ENCODE results near the gene DMGDH. TPM values are rescaled to one million over a fixed set of nuclear protein-coding genes. Genes with fewer than 3 reads are reported as not detected.

DMGDH gene
- total and polyA plus RNA-seq, 7 experiments from 2014 or later = 0.35 to 2.1 (median 0.68) TPM; not detected in 2

DNA sequence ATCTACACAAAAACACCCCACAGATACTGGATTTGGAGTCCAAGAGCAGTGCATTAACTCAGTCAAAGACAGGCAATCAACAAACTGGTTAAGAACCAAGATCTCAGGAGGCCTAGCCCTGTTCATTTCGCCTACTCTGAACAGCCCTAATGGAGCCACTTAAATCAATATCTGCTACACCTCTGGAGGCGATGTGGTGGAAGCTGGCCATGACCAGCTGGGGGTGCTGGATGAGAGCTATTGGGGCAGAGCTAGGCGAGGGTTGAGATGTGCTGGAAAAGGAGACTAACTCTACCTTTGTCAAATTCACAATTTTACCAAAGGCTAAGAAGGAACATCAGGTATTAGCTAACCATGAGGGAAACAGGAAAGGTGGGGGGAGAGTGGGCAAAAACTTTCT is 61.1 kb downstream of the DMGDH start:
- no peak overlapping the region for H3K4me3 ChIP-seq (ENCODE audit: low read length)
- no peak for DNase-seq
- peaks cover 0 to 5% (median 0%) of the 10 kb centered on the region in 5 donors for H3K36me3 Mint-ChIP-seq
- no peaks in the 10 kb centered on the region for H3K27me3 ChIP-seq (ENCODE audit: control insufficient read depth in 2 of 2, insufficient read depth in 2 of 2, low read length in 2 of 2)
- peaks cover 0 to 11% (median 0%) of the 10 kb centered on the region in 3 experiments for H3K9me3 ChIP-seq (ENCODE audit: control insufficient read depth in 2 of 3, low read length in 3 of 3)
- no peak overlapping the region for H3K27ac Mint-ChIP-seq
- H3K4me1 Mint-ChIP-seq = no peaks in the 10 kb centered on the region
- H3K4me3 Mint-ChIP-seq = no peak overlapping the region
- peaks cover 0 to 19% (median 10%) of the 10 kb centered on the region in 11 donors for H3K9me3 Mint-ChIP-seq
- H3K27ac ChIP-seq (ENCODE audit: low read depth, low read length) = no peak overlapping the region
- H3K27me3 Mint-ChIP-seq = peaks cover 13 to 43% (median 20%) of the 10 kb centered on the region in 5 donors
- no peaks in the 10 kb centered on the region for H3K4me1 ChIP-seq (ENCODE audit: control insufficient read depth in 2 of 2, insufficient read depth in 2 of 2, low read length in 2 of 2)
- CTCF ChIA-PET = interaction anchor here (1.4 kb wide), 1 partner anchor 12 kb away, joined by 4 read pairs; no protein-coding TSS in a partner anchor
- POLR2A ChIA-PET = interaction anchor here (0.5 kb wide), 1 partner anchor 101 kb away, joined by 3 read pairs; no protein-coding TSS in a partner anchor
- H3K36me3 ChIP-seq (ENCODE audit: control insufficient read depth in 2 of 3, insufficient read depth in 3 of 3, low read length in 3 of 3) = no peaks in the 10 kb centered on the region
- ATAC-seq = no peak
- intact Hi-C loops (cut with micrococcal nuclease) = no loop called here

DNA sequence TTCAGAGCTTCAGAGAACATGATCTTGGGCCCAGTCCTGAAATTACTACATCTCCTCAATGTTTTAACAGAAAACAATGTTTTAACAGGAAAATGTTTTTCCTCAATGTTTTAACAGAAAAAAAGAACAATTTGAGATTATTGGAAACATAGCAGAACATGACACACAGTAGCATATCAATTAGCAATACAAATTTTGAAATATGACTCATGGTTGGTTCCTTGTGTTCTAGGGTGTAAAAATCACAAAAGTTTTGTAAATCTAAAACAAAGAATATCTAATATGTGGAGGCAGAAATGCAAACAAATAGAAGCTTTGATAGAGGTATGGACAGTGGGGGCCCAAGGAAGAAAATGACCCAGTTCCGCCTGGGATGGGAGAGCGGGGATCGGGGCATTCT is 61.6 kb downstream of the DMGDH start:
- ChIA-PET POLR2A (no interaction called here), CTCF (no interaction called here)
- Histone ChIP-seq H3K4me1 (ENCODE audit: control insufficient read depth in 2 of 2, insufficient read depth in 2 of 2, low read length in 2 of 2) (no peaks in the 10 kb centered on the region), H3K9me3 (ENCODE audit: control insufficient read depth in 2 of 3, low read length in 3 of 3) (peaks cover 0 to 9% (median 0%) of the 10 kb centered on the region in 3 experiments), H3K4me3 (ENCODE audit: low read length) (no peak overlapping the region), H3K36me3 (ENCODE audit: control insufficient read depth in 2 of 3, insufficient read depth in 3 of 3, low read length in 3 of 3) (no peaks in the 10 kb centered on the region), H3K27ac (ENCODE audit: low read depth, low read length) (no peak overlapping the region), H3K27me3 (ENCODE audit: control insufficient read depth in 2 of 2, insufficient read depth in 2 of 2, low read length in 2 of 2) (no peaks in the 10 kb centered on the region)
- Mint-ChIP-seq H3K36me3 (peaks cover 0 to under 1% (median 0%) of the 10 kb centered on the region in 5 donors), H3K27ac (no peak overlapping the region), H3K4me1 (no peaks in the 10 kb centered on the region), H3K9me3 (peaks cover 0 to 14% (median 5%) of the 10 kb centered on the region in 11 donors), H3K27me3 (peaks cover 13 to 42% (median 20%) of the 10 kb centered on the region in 5 donors), H3K4me3 (no peak overlapping the region)
- DNase-seq (no peak), ATAC-seq (no peak)
- intact Hi-C loops (cut with micrococcal nuclease) = no loop called here

DNA sequence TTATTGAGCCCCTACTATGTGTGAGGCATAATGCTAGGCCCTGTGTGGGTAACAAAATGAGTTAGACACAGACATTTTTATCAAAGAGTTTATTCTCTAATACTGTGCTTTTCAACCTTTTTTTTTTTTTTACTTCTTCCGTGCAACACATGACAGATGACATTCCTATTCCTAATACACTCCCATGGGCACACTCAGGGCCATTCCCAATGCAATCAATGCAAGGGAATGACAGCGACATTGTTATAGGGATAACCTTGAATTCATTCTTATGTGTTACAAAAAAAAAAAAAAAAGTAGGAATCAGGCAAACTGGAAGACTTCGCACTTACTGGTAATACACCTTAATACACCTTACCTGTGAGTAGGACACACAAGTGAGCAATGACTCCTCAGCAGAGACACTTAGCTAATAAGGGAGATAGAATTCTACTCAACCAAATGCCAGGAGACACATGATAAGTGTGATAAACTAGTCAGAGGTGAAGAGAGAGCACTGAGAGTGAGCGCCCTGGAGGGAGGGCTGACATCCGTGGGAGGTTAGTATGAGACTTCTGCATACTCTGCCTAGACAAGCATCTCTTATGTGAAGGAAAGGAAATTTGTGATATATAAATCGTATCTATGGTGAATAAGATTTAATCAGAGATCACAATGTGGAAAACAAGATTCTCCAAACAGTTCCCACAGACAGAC is 63.4 kb downstream of the DMGDH start:
- peak overlapping the region in 1 of 9 donors; percentile 63 for H3K27ac Mint-ChIP-seq
- intact Hi-C loops (cut with micrococcal nuclease) = no loop called here
- Histone ChIP-seq H3K27ac (ENCODE audit: low read depth, low read length) (no peak overlapping the region), H3K4me1 (ENCODE audit: control insufficient read depth in 2 of 2, insufficient read depth in 2 of 2, low read length in 2 of 2) (no peaks in the 10 kb centered on the region), H3K27me3 (ENCODE audit: control insufficient read depth in 2 of 2, insufficient read depth in 2 of 2, low read length in 2 of 2) (no peaks in the 10 kb centered on the region), H3K36me3 (ENCODE audit: control insufficient read depth in 2 of 3, insufficient read depth in 3 of 3, low read length in 3 of 3) (no peaks in the 10 kb centered on the region), H3K9me3 (ENCODE audit: control insufficient read depth in 2 of 3, low read length in 3 of 3) (no peaks in the 10 kb centered on the region), H3K4me3 (ENCODE audit: low read length) (no peak overlapping the region)
- CTCF ChIA-PET = interaction anchor here (0.6 to 1.3 kb wide), 2 partner anchors 14 to 365 kb away, joined by 3 read pairs; no protein-coding TSS in a partner anchor
- DNase-seq = no peak
- peaks cover 15 to 53% (median 24%) of the 10 kb centered on the region in 5 donors for H3K27me3 Mint-ChIP-seq
- no peaks in the 10 kb centered on the region for H3K4me1 Mint-ChIP-seq
- no peak overlapping the region for H3K4me3 Mint-ChIP-seq
- POLR2A ChIA-PET = no interaction called here
- H3K9me3 Mint-ChIP-seq = peaks cover 0 to under 1% (median 0%) of the 10 kb centered on the region in 11 donors
- no peaks in the 10 kb centered on the region for H3K36me3 Mint-ChIP-seq
- ATAC-seq = no peak

DNA sequence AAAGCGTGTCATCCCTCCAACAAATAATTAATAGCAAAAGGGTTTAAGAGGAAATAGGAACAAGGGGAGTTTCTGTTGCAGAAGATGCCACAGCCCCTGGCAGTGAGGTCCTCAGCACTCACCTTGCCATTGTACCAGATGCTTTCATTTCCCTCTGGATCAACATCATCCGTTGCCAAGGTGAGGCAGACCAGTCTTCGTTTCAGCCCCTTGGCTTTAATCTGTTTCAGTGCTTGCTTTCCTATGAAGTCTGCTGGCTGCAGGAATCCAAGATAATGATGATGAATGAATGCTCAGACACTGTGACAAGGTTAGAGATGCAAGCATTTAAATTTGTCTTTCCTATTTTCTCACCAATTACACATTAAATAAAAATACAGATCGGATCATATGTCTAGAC is 64.3 kb downstream of the DMGDH start:
- Mint-ChIP-seq H3K27ac (no peak overlapping the region), H3K9me3 (no peaks in the 10 kb centered on the region), H3K36me3 (no peaks in the 10 kb centered on the region), H3K4me3 (no peak overlapping the region), H3K4me1 (no peaks in the 10 kb centered on the region), H3K27me3 (peaks cover 15 to 51% (median 26%) of the 10 kb centered on the region in 5 donors)
- POLR2A ChIA-PET = no interaction called here
- Histone ChIP-seq H3K4me3 (ENCODE audit: low read length) (no peak overlapping the region), H3K27ac (ENCODE audit: low read depth, low read length) (no peak overlapping the region), H3K4me1 (ENCODE audit: control insufficient read depth in 2 of 2, insufficient read depth in 2 of 2, low read length in 2 of 2) (no peaks in the 10 kb centered on the region), H3K36me3 (ENCODE audit: control insufficient read depth in 2 of 3, insufficient read depth in 3 of 3, low read length in 3 of 3) (no peaks in the 10 kb centered on the region), H3K9me3 (ENCODE audit: control insufficient read depth in 2 of 3, low read length in 3 of 3) (no peaks in the 10 kb centered on the region), H3K27me3 (ENCODE audit: control insufficient read depth in 2 of 2, insufficient read depth in 2 of 2, low read length in 2 of 2) (no peaks in the 10 kb centered on the region)
- intact Hi-C loops (cut with micrococcal nuclease) = no loop called here
- DNase-seq = no peak
- ATAC-seq = no peak
- CTCF ChIA-PET = no interaction called here

DNA sequence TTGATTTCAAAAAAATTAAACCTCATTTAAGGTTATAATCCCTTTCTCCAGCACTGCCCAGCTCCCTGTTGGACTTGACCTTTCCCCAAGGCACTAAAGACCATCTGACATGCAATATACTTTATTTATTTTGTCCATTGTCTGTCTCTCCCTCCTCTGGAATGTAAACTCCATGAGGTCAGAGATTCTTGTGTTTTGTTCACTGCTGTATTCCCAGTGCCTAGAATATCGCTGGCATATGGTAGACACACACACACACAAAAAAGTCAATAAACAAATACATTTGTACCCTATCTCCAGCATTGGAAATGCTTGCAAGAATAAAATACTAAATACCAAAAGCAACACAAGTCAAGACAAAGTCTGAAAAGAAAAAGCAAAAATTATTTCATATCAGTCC is 67.1 kb downstream of the DMGDH start:
- ChIA-PET CTCF (no interaction called here), POLR2A (no interaction called here)
- no peak overlapping the region for H3K4me3 Mint-ChIP-seq
- intact Hi-C loops (cut with micrococcal nuclease) = no loop called here
- no peaks in the 10 kb centered on the region for H3K9me3 ChIP-seq (ENCODE audit: control insufficient read depth in 2 of 3, low read length in 3 of 3)
- H3K4me3 ChIP-seq (ENCODE audit: low read length) = no peak overlapping the region
- H3K4me1 ChIP-seq (ENCODE audit: control insufficient read depth in 2 of 2, insufficient read depth in 2 of 2, low read length in 2 of 2) = no peaks in the 10 kb centered on the region
- H3K4me1 Mint-ChIP-seq = no peaks in the 10 kb centered on the region
- no peak for ATAC-seq
- H3K27ac Mint-ChIP-seq = no peak overlapping the region
- peaks cover 15 to 56% (median 26%) of the 10 kb centered on the region in 5 donors for H3K27me3 Mint-ChIP-seq
- no peak overlapping the region for H3K27ac ChIP-seq (ENCODE audit: low read depth, low read length)
- H3K27me3 ChIP-seq (ENCODE audit: control insufficient read depth in 2 of 2, insufficient read depth in 2 of 2, low read length in 2 of 2) = no peaks in the 10 kb centered on the region
- DNase-seq = no peak
- no peaks in the 10 kb centered on the region for H3K36me3 ChIP-seq (ENCODE audit: control insufficient read depth in 2 of 3, insufficient read depth in 3 of 3, low read length in 3 of 3)
- H3K9me3 Mint-ChIP-seq = no peaks in the 10 kb centered on the region
- no peaks in the 10 kb centered on the region for H3K36me3 Mint-ChIP-seq

DNA sequence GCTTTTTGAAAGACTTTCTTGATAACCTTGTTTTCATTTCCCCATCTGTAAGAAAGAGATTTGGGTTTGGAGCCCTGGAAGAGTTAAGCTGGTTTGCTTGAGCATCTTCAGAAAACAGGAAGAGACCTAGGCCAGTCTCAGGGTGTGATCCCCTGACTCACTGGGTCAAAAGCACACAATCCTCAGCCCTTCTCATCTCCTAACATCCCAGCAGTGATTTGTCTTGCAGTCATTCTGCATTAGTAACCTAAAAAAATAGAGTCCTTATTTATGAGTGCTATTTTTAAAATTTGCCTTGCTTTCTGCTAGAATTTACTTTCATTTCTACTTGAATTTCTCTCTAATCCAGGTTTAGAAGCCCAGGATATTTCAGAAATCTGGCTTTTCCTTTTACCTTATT is 68.0 kb downstream of the DMGDH start:
- ATAC-seq (no peak), DNase-seq (no peak)
- CTCF ChIA-PET = no interaction called here
- Histone ChIP-seq H3K27ac (ENCODE audit: low read depth, low read length) (no peak overlapping the region), H3K4me3 (ENCODE audit: low read length) (no peak overlapping the region), H3K4me1 (ENCODE audit: control insufficient read depth in 2 of 2, insufficient read depth in 2 of 2, low read length in 2 of 2) (no peaks in the 10 kb centered on the region), H3K9me3 (ENCODE audit: control insufficient read depth in 2 of 3, low read length in 3 of 3) (no peaks in the 10 kb centered on the region), H3K27me3 (ENCODE audit: control insufficient read depth in 2 of 2, insufficient read depth in 2 of 2, low read length in 2 of 2) (no peaks in the 10 kb centered on the region), H3K36me3 (ENCODE audit: control insufficient read depth in 2 of 3, insufficient read depth in 3 of 3, low read length in 3 of 3) (no peaks in the 10 kb centered on the region)
- Mint-ChIP-seq H3K4me1 (no peaks in the 10 kb centered on the region), H3K27ac (no peak overlapping the region), H3K9me3 (no peaks in the 10 kb centered on the region), H3K36me3 (no peaks in the 10 kb centered on the region), H3K4me3 (no peak overlapping the region), H3K27me3 (peaks cover 14 to 55% (median 23%) of the 10 kb centered on the region in 5 donors)
- POLR2A ChIA-PET = interaction anchor here (0.6 kb wide), 1 partner anchor 10 kb away, joined by 3 read pairs; no protein-coding TSS in a partner anchor
- intact Hi-C loops (cut with micrococcal nuclease) = no loop called here

DNA sequence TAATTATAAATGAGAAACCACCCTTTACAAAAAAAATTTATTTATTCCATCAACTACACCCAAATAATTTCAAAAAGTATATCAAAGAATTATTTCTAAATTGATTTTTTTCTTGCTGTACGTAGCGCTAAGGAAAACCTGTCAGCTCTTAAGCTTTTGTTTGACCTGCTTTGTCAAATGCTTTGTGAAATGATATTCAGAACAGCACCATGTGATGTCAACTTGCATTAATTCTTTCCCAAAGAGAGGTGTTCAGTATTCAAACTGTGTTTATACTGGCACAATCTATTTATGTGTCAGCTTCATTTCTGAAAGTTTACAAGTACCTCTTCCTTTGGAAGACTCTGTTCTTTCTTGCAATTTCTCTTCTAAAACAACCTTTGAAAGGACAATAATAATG is 72.4 kb downstream of the DMGDH start:
- H3K4me3 ChIP-seq (ENCODE audit: low read length) = no peak overlapping the region
- POLR2A ChIA-PET = interaction anchor here (0.6 kb wide), 1 partner anchor 223 kb away, joined by 5 read pairs; no protein-coding TSS in a partner anchor
- Mint-ChIP-seq H3K27ac (no peak overlapping the region), H3K4me1 (peaks cover 6 to 25% (median 15%) of the 10 kb centered on the region in 7 donors), H3K36me3 (peaks cover 0 to 7% (median 4%) of the 10 kb centered on the region in 5 donors), H3K9me3 (peaks cover 0 to 8% (median 2%) of the 10 kb centered on the region in 11 donors), H3K27me3 (peaks cover 4 to 29% (median 16%) of the 10 kb centered on the region in 5 donors), H3K4me3 (no peak overlapping the region)
- intact Hi-C loops (cut with micrococcal nuclease) = no loop called here
- no peaks in the 10 kb centered on the region for H3K9me3 ChIP-seq (ENCODE audit: control insufficient read depth in 2 of 3, low read length in 3 of 3)
- CTCF ChIA-PET = interaction anchor here (0.6 kb wide), 1 partner anchor 13 kb away, joined by 3 read pairs; no protein-coding TSS in a partner anchor
- peaks cover 0 to 3% of the 10 kb centered on the region in 2 donors for H3K4me1 ChIP-seq (ENCODE audit: control insufficient read depth in 2 of 2, insufficient read depth in 2 of 2, low read length in 2 of 2)
- H3K27me3 ChIP-seq (ENCODE audit: control insufficient read depth in 2 of 2, insufficient read depth in 2 of 2, low read length in 2 of 2) = no peaks in the 10 kb centered on the region
- H3K27ac ChIP-seq (ENCODE audit: low read depth, low read length) = no peak overlapping the region
- H3K36me3 ChIP-seq (ENCODE audit: control insufficient read depth in 2 of 3, insufficient read depth in 3 of 3, low read length in 3 of 3) = no peaks in the 10 kb centered on the region
- DNase-seq = no peak
- ATAC-seq = no peak
